Thymus (tissue), 11 donors: ENCODE results near the gene PARD3. TPM values are rescaled to one million over a fixed set of nuclear protein-coding genes. Genes with fewer than 3 reads are reported as not detected.
"Not testable (repeated sequence)": the region's sequence is repeated elsewhere in the genome, so short reads cannot be mapped to it uniquely, and the experiment has no call there.

Source experiments
- DNase-seq, 9 donors: peaks; one replicate each; pipeline ENCODE4 v3.0.0-alpha.2; 2013; ENCODE audit warnings: low spot score in 9 of 9, low read depth in 6 of 9, missing footprints in 1 of 9
- H3K27ac ChIP-seq, 2 donors: one replicate each; pipeline ENCODE4 v1.5.1; 2013; ENCODE audit warnings: control low read depth in 1 of 2, low read depth in 1 of 2, low read length in 1 of 2, mild to moderate bottlenecking in 1 of 2, moderate library complexity in 1 of 2
- H3K27me3 ChIP-seq, 2 donors: one replicate each; pipeline ENCODE4 v1.5.1; 2013; ENCODE audit warnings: low read length in 1 of 2; ENCODE audit not compliant: control insufficient read depth in 2 of 2, insufficient read depth in 1 of 2
- H3K36me3 ChIP-seq, 2 donors: one replicate each; pipeline ENCODE4 v1.5.1; 2013; ENCODE audit warnings: low read length in 1 of 2, mild to moderate bottlenecking in 1 of 2, moderate library complexity in 1 of 2; ENCODE audit not compliant: control insufficient read depth in 2 of 2, insufficient read depth in 2 of 2
- H3K4me1 ChIP-seq, 2 donors: one replicate each; pipeline ENCODE4 v1.5.1; 2013; ENCODE audit warnings: low read length in 2 of 2; ENCODE audit not compliant: control insufficient read depth in 2 of 2, insufficient read depth in 2 of 2
- H3K4me3 ChIP-seq, 2 donors: one replicate each; pipeline ENCODE4 v1.5.1; 2013; ENCODE audit warnings: low read length in 2 of 2, control low read depth in 1 of 2, mild to moderate bottlenecking in 1 of 2
- H3K9me3 ChIP-seq, 2 donors: one replicate each; pipeline ENCODE4 v1.5.1; 2013; ENCODE audit warnings: low read length in 1 of 2, mild to moderate bottlenecking in 1 of 2; ENCODE audit not compliant: control insufficient read depth in 2 of 2, insufficient read depth in 1 of 2
- WGBS: extraction: QIAGEN DNeasy Blood & Tissue Kit; methylation state at CpG from one replicate; pipeline ENCODE4 v1.1.7; 2013; 5-methylcytosine and 5-hydroxymethylcytosine counted together
- polyA plus RNA-seq: library from polyadenylated mRNA; stranded (reverse); fragments of 200-250 nt; gene quantifications from one replicate; pipeline ENCODE4 v1.2.3, GENCODE V29; 2013
- total RNA-seq: library from RNA; stranded (reverse); fragments of 120-200 nt; gene quantifications from one replicate; pipeline ENCODE4 v1.2.4, GENCODE V29; 2013
- donor health status: healthy.

Gene PARD3
- total and polyA plus RNA-seq, 2 donors: 13.3 to 23.5 TPM

DNA sequence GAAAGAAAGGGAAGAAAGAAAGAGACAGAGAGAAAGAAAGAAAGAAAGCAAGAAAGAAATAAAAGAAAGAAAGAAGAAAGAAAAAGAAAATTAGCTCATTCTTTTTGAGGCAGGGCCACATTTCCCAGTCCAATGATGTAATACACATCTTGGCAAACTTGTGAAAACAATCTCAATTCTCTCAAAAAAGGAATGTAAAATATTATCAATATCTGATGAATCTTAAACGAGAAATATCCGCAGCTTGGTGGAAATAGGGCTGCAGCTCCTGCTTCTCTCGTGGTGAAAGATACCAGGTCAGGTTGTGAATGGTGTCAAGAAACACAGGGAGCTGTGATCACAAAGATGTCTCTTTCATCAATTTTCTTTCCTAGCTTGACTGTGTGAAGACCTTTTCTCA, 741.0 kb downstream of the PARD3 start:
- 94% methylated on average over 3 of the region's 3 CpGs for WGBS

GRCh38 chr10:34067741-34068140, 747.4 kb downstream of the PARD3 start:
- H3K9me3 ChIP-seq, H3K27me3 ChIP-seq, H3K4me1 ChIP-seq, H3K4me3 ChIP-seq, H3K36me3 ChIP-seq, DNase-seq, H3K27ac ChIP-seq: not testable (repeated sequence)
- 94% methylated on average over 6 of the region's 6 CpGs for WGBS

More for the DNA sequence above, 741.0 kb downstream of the PARD3 start:
- H3K9me3 ChIP-seq: peaks cover 0 to 2% of the 10 kb centered on the region in 2 donors
- H3K4me1 ChIP-seq: no peaks in the 10 kb centered on the region
- no peaks in the 10 kb centered on the region for H3K36me3 ChIP-seq
- DNase-seq: no peak
- no peak overlapping the region for H3K27ac ChIP-seq
- H3K4me3 ChIP-seq: no peak overlapping the region
- H3K27me3 ChIP-seq: no peaks in the 10 kb centered on the region

- no peak for DNase-seq
- H3K36me3 ChIP-seq: no peaks in the 10 kb centered on the region
- H3K4me3 ChIP-seq: no peak overlapping the region
- no peak overlapping the region for H3K27ac ChIP-seq
- no peaks in the 10 kb centered on the region for H3K27me3 ChIP-seq
- WGBS: 89% methylated on average over 1 of the region's 1 CpG
- no peaks in the 10 kb centered on the region for H3K4me1 ChIP-seq
- peaks cover 0 to 7% of the 10 kb centered on the region in 2 donors for H3K9me3 ChIP-seq
These were observed 751.5 kb downstream of the PARD3 start for GRCh38 chr10:34063592-34063991.

GRCh38 chr10:34061841-34062240, 753.3 kb downstream of the PARD3 start:
- H3K4me1 ChIP-seq: no peaks in the 10 kb centered on the region
- no peak overlapping the region for H3K27ac ChIP-seq
- H3K4me3 ChIP-seq: no peak overlapping the region
- no peaks in the 10 kb centered on the region for H3K27me3 ChIP-seq
- no peak for DNase-seq
- peaks cover 0 to 7% of the 10 kb centered on the region in 2 donors for H3K9me3 ChIP-seq
- H3K36me3 ChIP-seq: no peaks in the 10 kb centered on the region
